Right lobe of liver (tissue), 4 donors: ENCODE measurements around the gene NR3C2.

Experiments used
- CTCF ChIP-seq, 4 donors: fragments of 200-600 bp in 3 of 4; fragments of 450-650 bp in 1 of 4; IDR thresholded peaks; one replicate each; pipeline versions ENCODE4 v1.5.1 to v1.8.0; 2016 to 2022; ENCODE audit warnings: antibody characterized with exemption in 4 of 4, mild to moderate bottlenecking in 2 of 4
- POLR2A ChIP-seq: fragments of 450-650 bp; IDR thresholded peaks from one replicate; pipeline ENCODE4 v1.6.1; 2017; ENCODE audit warnings: antibody characterized with exemption, mild to moderate bottlenecking
- donor health status: DM: no; HTN: no; CAD: no.
- donor health status: DM: no; HTN: no; CAD: no.
- donor health status: DM: no; HTN: yes; CAD: no.

- TF ChIP-seq CTCF (IDR thresholded peaks at IDR 0.05), result no peak
- no peak for TF ChIP-seq POLR2A
These were observed 341.0 kb downstream of the NR3C2 start for GRCh38 chr4:148101235-148101634.
